Measurements from ENCODE around the gene RSPH6A.

DNA sequence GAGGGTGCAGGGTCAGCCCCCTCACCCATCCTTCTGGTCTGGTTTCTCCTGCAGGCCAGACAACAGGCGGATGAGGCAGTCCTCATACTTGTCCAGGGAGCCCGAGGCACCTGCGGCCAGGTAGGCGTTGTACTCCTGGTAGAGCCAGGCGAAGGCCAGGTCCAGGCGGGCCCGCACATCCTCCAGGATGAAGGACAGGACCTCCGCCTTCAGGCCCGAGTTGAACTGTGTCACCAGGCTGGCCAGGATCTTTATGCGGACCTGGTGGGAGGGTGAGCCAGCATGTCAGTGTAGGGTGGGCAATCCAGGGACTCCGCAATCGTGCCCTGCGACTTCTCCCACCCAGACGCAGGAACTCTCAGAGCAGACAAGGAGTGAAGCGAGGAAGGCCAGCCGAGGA is 13.8 kb upstream of the RSPH6A start:
- TF ChIP-seq, protein P1, sequence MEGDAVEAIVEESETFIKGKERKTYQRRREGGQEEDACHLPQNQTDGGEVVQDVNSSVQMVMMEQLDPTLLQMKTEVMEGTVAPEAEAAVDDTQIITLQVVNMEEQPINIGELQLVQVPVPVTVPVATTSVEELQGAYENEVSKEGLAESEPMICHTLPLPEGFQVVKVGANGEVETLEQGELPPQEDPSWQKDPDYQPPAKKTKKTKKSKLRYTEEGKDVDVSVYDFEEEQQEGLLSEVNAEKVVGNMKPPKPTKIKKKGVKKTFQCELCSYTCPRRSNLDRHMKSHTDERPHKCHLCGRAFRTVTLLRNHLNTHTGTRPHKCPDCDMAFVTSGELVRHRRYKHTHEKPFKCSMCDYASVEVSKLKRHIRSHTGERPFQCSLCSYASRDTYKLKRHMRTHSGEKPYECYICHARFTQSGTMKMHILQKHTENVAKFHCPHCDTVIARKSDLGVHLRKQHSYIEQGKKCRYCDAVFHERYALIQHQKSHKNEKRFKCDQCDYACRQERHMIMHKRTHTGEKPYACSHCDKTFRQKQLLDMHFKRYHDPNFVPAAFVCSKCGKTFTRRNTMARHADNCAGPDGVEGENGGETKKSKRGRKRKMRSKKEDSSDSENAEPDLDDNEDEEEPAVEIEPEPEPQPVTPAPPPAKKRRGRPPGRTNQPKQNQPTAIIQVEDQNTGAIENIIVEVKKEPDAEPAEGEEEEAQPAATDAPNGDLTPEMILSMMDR (IDR thresholded peaks at IDR 0.05) = no peak
- no peak for TF ChIP-seq POLR2A (IDR thresholded peaks at IDR 0.05)
- TF ChIP-seq EP300 (IDR thresholded peaks at IDR 0.05; ENCODE audit: low read depth) = no peak
